ENCODE measurements around the gene C6orf58. TPM values are rescaled to one million over a fixed set of nuclear protein-coding genes. Genes with fewer than 3 reads are reported as not detected.
A peak's percentile ranks its signal among the peaks of the same experiment; 100 is the strongest.

C6orf58 gene
- not detected in 2 replicates for total RNA-seq

DNA sequence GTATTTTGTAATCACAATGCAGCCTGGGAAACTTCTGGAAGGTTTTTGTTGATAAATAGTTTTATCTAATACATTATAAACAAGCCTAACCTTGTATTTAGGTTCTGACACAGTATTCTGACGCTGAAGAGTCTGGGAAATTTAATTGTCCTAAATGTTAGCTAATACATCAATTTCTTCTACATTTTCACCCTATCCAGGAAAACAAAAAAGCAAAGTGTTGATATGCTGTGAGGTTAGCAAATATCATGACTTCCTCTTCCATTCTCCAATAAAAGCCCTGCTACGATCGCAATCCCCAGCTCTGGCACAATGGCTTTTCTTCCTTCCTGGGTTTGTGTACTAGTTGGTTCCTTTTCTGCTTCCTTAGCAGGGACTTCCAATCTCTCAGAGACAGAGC is at the start of gene C6orf58:
Gene C6orf58, plus strand, starts transcription at position 301 of the 400 bp plus-strand sequence. Its CDS starts 12 bp downstream, at position 313.
- TF ChIP-seq, protein P1, sequence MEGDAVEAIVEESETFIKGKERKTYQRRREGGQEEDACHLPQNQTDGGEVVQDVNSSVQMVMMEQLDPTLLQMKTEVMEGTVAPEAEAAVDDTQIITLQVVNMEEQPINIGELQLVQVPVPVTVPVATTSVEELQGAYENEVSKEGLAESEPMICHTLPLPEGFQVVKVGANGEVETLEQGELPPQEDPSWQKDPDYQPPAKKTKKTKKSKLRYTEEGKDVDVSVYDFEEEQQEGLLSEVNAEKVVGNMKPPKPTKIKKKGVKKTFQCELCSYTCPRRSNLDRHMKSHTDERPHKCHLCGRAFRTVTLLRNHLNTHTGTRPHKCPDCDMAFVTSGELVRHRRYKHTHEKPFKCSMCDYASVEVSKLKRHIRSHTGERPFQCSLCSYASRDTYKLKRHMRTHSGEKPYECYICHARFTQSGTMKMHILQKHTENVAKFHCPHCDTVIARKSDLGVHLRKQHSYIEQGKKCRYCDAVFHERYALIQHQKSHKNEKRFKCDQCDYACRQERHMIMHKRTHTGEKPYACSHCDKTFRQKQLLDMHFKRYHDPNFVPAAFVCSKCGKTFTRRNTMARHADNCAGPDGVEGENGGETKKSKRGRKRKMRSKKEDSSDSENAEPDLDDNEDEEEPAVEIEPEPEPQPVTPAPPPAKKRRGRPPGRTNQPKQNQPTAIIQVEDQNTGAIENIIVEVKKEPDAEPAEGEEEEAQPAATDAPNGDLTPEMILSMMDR (conservative IDR thresholded peaks at IDR 0.05; ENCODE audit: low read depth, low read length): no peak
- H3K4me3 ChIP-seq (ENCODE audit: low read depth, low read length): no peak within 1 kb of the TSS
- DNase-seq (ENCODE audit: low read depth): no peak

DNA sequence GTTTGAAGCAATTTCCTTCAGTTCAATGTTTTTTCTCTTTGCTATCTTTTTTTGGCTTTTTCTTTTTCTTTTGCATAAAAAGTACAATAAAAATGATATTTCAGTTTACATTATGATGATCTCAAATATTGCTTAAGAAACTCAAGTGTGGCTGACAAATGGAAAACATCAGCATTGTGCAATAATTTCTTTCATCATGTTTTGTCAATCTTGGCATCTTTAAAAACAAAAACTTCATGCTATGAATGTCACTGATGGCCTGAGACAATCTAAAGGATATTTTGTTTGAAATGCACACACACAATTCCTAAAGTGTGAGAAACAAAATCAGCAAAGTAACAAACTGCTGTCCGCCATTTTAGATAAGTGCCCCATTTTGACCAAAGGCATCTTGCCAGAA is 44.0 kb upstream of the C6orf58 start:
- TF ChIP-seq, protein P1 (conservative IDR thresholded peaks at IDR 0.05; ENCODE audit: low read depth, low read length): no peak
- H3K4me3 ChIP-seq (ENCODE audit: low read depth, low read length): no peak overlapping the region
- DNase-seq (ENCODE audit: low read depth): no peak

DNA sequence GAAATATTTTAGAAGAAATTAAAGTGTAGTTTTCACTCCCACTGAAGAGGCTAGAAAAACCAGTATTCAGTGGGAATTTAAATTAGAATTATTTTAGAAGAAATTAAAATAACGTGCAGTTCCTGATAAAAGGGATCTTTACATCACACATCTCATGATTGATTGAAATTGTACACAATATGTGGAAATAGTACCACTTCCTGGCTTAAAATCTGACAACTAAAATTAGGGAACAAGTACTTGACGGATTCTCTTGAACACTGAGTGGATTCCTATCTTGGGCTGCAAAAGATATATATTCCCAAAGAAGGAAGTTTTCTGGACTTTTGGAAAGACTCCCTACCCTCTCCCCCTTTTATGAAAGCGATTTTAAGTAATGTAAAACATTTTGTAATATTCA is 43.2 kb upstream of the C6orf58 start:
- no peak overlapping the region for H3K4me3 ChIP-seq (ENCODE audit: low read depth, low read length)
- no peak for DNase-seq (ENCODE audit: low read depth)
- TF ChIP-seq, protein P1 (conservative IDR thresholded peaks at IDR 0.05; ENCODE audit: low read depth, low read length): no peak

DNA sequence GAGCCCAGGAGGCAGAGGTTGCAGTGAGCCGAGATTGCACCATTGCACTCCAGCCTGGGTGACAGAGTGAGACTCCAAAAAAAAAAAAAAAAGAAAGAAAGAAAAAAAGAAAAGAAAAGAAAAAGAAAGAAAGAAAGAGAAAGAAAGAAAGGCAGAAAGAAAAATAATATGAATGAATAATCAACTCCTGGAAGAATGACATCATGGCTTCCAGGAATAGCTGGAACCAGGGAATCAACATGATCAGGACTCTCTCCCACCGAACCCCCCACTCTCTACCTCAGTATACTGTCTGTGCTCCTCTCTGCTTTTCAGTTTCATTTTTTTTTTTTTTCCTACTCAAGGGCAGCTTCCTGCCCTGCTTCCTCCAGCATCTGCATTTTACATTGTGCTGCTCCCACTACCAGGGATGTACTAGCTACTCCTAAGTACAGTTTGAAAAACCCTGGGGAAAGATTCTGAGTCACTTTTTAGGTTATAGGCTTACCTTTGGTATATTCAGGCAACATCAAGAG is 38.2 kb upstream of the C6orf58 start:
- TF ChIP-seq, protein P1 (conservative IDR thresholded peaks at IDR 0.05; ENCODE audit: low read depth, low read length): no peak
- no peak for DNase-seq (ENCODE audit: low read depth)
- no peak overlapping the region for H3K4me3 ChIP-seq (ENCODE audit: low read depth, low read length)

DNA sequence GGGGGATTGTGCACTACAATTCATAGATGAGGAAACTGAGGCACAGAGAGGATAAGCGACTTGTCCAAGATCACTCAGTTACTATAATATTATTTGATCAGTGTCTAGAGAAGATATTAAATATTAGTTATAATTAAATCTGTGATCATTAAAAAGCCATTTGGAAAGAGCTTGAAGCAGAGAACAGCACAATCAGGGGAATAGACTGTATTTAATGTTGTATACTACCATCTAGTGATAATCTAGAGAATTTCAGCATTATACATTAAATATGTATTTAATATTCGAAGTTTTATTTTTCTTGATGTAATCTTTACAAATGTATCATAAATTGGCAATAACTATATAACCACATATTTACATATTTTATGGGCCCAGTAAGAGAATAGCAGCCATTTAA is 37.7 kb upstream of the C6orf58 start:
- DNase-seq (ENCODE audit: low read depth): no peak
- no peak overlapping the region for H3K4me3 ChIP-seq (ENCODE audit: low read depth, low read length)
- TF ChIP-seq, protein P1 (conservative IDR thresholded peaks at IDR 0.05; ENCODE audit: low read depth, low read length): no peak

DNA sequence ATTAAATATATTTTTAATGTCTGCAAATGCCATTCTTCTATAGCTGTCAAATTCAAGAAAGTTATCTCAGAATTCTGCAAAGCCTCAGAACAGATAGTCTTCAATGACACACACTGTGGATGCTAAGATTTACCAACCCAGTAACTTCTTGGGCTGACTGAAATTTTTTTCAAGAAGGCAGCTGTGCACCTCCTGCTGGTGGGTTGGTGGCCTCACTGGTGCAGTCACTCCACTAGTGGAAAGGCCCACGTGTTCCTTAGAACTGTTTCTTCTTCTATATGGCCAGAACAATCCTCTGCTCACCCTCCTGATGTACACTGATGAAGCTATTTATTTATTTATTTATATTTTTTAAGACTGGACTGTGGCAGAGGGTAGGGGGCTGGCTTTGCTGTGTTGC is 29.8 kb upstream of the C6orf58 start:
- no peak overlapping the region for H3K4me3 ChIP-seq (ENCODE audit: low read depth, low read length)
- TF ChIP-seq, protein P1 (conservative IDR thresholded peaks at IDR 0.05; ENCODE audit: low read depth, low read length): peak; percentile 55
- DNase-seq (ENCODE audit: low read depth): no peak

DNA sequence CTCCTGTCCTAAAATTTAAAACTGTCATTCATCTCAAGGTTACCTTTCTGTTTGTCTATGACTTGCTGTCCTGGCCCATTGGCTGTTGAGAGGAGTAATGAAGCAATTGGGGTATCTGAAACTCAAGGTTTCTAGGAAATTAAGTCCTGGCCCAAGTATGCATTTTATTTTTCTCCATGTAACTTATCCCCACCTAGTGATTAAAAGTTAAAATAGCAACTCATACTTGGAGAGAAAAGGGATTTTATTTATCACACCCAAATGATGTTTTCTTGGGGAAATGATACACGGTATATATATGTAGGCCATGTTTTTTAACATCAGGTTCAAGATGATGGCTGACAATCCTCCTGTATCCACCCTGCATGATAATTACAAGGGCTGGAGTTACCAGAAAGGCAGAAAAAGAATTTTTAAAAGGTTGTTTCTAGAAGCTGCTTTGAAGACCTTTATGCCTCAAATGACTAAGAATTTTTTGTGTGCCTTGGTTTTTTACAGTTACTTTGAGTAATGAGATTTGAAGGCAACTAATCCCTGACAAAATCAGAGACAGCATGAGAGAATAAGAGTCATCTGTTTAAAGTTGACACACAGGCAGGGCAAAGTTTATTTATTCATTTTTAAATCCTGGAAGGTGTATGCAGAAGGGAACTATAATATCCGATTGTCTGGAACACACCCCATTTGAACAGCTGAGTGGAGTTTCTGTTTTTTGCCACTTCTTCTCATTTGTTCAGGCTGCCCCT is 28.9 kb upstream of the C6orf58 start:
- DNase-seq (ENCODE audit: low read depth): no peak
- TF ChIP-seq, protein P1 (conservative IDR thresholded peaks at IDR 0.05; ENCODE audit: low read depth, low read length): peak; percentile 45
- no peak overlapping the region for H3K4me3 ChIP-seq (ENCODE audit: low read depth, low read length)

All from epithelial cell of proximal tubule (primary cell).